ENCODE data around the gene CDYL2. TPM values are rescaled to one million over a fixed set of nuclear protein-coding genes. Genes with fewer than 3 reads are reported as not detected.

CDYL2 gene
- total and polyA plus RNA-seq, 4 donors = 0.84 to 4.1 (median 2.3) TPM

DNA sequence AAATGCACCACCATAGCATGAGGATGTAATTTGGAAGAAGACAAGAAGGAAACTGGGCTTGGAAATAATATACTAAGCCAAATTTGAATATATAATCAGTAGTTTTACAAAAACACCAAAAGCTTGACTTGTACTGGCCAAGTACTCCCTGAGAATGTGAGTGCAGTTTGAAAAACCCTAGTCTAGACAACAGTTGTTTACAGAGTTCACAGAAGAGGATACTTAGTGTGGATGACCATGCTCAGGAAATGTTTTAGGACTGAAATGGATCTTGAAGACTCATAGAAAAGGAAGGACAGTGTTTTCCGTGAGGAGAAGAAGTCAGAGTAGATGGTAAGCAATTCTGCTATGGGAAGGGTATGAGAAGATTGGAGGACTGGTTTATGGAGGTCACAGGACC, 1.9 kb upstream of the CDYL2 start (continued):
- TF ChIP-seq, protein P1, sequence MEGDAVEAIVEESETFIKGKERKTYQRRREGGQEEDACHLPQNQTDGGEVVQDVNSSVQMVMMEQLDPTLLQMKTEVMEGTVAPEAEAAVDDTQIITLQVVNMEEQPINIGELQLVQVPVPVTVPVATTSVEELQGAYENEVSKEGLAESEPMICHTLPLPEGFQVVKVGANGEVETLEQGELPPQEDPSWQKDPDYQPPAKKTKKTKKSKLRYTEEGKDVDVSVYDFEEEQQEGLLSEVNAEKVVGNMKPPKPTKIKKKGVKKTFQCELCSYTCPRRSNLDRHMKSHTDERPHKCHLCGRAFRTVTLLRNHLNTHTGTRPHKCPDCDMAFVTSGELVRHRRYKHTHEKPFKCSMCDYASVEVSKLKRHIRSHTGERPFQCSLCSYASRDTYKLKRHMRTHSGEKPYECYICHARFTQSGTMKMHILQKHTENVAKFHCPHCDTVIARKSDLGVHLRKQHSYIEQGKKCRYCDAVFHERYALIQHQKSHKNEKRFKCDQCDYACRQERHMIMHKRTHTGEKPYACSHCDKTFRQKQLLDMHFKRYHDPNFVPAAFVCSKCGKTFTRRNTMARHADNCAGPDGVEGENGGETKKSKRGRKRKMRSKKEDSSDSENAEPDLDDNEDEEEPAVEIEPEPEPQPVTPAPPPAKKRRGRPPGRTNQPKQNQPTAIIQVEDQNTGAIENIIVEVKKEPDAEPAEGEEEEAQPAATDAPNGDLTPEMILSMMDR (IDR thresholded peaks at IDR 0.05; ENCODE audit: low read depth, low read length, missing input control) = no peak
- TF ChIP-seq EGR1 (IDR thresholded peaks at IDR 0.05; ENCODE audit: low read depth in 2 of 2) (no peak), SP1 (IDR thresholded peaks at IDR 0.05) (no peak), JUND (IDR thresholded peaks at IDR 0.05) (no peak), TAF1 (conservative IDR thresholded peaks at IDR 0.05) (no peak)

DNA sequence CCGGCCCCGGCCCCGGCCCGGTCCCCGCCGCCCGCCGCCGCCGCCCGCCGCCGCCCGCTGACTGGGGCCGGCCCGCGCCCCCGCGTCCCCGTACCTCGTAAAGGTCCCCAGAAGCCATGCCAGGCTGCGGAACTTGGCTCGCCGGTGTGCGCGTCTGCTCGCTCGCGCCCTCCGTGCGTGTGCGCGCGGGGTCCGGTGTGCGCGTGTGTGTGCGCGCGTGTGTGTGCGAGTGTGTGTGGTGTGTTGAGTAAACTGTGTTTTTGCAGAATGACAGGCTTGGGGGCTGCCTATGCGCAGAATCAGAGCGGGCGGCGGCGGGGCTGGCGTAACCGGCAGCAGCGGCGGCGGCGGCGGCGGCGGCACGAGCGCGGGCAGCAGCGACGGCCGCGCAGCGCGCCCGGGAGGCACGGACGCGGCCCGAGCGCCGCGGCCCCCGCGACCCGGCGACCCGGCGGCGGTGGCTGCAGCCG, 307 bp downstream of the CDYL2 start:
- peak overlapping the region; percentile 56 for H3K27ac ChIP-seq (ENCODE audit: low read depth in 1 of 2, low read length in 2 of 2)
- peak overlapping the region; percentile 46 to 93 (median 84) for H3K4me3 ChIP-seq (ENCODE audit: low read depth in 1 of 3, low read length in 3 of 3)
- H3K27me3 ChIP-seq (ENCODE audit: control insufficient read depth in 4 of 4, insufficient read depth in 4 of 4, low read length in 3 of 4) = no peaks in the 10 kb centered on the region
- H3K9me3 ChIP-seq (ENCODE audit: control insufficient read depth in 4 of 4, low read length in 3 of 4) = no peaks in the 10 kb centered on the region
- TF ChIP-seq RAD21 (IDR thresholded peaks at IDR 0.05) = no peak
- TF ChIP-seq FOXA1 (IDR thresholded peaks at IDR 0.05) = no peak
- TF ChIP-seq HNF4G (IDR thresholded peaks at IDR 0.05) = no peak
- TF ChIP-seq RXRA (IDR thresholded peaks at IDR 0.05) = no peak
- TF ChIP-seq GABPA (IDR thresholded peaks at IDR 0.05 in 1 of 2, conservative IDR thresholded peaks at IDR 0.05 in 1 of 2) = no peak
- TF ChIP-seq, protein P2, sequence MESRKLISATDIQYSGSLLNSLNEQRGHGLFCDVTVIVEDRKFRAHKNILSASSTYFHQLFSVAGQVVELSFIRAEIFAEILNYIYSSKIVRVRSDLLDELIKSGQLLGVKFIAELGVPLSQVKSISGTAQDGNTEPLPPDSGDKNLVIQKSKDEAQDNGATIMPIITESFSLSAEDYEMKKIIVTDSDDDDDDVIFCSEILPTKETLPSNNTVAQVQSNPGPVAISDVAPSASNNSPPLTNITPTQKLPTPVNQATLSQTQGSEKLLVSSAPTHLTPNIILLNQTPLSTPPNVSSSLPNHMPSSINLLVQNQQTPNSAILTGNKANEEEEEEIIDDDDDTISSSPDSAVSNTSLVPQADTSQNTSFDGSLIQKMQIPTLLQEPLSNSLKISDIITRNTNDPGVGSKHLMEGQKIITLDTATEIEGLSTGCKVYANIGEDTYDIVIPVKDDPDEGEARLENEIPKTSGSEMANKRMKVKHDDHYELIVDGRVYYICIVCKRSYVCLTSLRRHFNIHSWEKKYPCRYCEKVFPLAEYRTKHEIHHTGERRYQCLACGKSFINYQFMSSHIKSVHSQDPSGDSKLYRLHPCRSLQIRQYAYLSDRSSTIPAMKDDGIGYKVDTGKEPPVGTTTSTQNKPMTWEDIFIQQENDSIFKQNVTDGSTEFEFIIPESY (IDR thresholded peaks at IDR 0.05) = no peak
- TF ChIP-seq, protein P3, sequence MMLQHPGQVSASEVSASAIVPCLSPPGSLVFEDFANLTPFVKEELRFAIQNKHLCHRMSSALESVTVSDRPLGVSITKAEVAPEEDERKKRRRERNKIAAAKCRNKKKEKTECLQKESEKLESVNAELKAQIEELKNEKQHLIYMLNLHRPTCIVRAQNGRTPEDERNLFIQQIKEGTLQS (IDR thresholded peaks at IDR 0.05) = no peak
- WGBS = under 1% methylated on average over 80 of the region's 80 CpGs
- no peak overlapping the region for H3K9ac ChIP-seq (ENCODE audit: low read depth in 1 of 2, low read length in 2 of 2)
- H3K4me1 ChIP-seq (ENCODE audit: control insufficient read depth in 4 of 4, insufficient read depth in 4 of 4, low read length in 3 of 4) = peaks cover 2 to 5% (median 3%) of the 10 kb centered on the region in 4 donors
- peak; percentile 47 for DNase-seq (ENCODE audit: low spot score)
- no peaks in the 10 kb centered on the region for H3K36me3 ChIP-seq (ENCODE audit: control insufficient read depth in 4 of 4, insufficient read depth in 3 of 4, low read depth in 1 of 4, low read length in 3 of 4)

DNA sequence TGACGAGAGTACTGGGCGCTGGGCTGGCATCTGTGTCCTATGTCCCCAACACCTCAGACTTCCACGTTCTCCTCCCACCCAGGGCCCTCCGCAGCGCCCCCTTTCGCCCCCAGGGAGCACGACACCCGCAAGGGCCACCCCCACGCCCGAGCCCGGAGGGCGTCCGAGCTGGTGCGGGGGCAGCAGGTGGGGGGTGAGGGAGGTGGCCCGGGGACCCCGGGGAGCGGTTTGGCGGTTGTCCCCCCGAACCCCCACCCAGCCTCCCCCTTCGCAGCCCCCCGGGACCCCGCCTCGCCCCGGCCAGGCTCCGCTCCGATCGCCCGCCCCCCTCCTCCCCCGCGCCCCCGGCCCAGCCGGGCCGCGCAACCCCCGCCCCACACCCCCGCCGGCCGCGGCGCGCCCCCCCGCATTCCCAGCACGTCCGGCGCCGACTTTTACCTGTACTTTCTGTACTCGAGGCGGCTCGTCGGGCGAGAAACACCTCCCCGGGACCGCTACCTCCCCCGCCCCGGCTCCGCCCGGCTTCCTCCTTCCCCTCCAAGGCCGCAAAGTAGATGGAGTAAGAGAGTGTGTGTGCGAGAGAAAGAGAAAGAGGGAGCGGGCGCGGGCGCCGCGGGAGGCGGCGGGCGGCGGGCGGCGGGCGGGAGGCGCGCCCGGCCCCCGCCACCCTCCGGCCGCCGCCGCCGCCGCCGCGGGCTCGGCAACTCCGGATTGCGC, 901 bp downstream of the CDYL2 start:
- Histone ChIP-seq H3K9ac (ENCODE audit: low read depth in 1 of 2, low read length in 2 of 2) (no peak overlapping the region), H3K9me3 (ENCODE audit: control insufficient read depth in 4 of 4, low read length in 3 of 4) (no peaks in the 10 kb centered on the region), H3K36me3 (ENCODE audit: control insufficient read depth in 4 of 4, insufficient read depth in 3 of 4, low read depth in 1 of 4, low read length in 3 of 4) (no peaks in the 10 kb centered on the region), H3K27me3 (ENCODE audit: control insufficient read depth in 4 of 4, insufficient read depth in 4 of 4, low read length in 3 of 4) (no peaks in the 10 kb centered on the region), H3K4me1 (ENCODE audit: control insufficient read depth in 4 of 4, insufficient read depth in 4 of 4, low read length in 3 of 4) (peaks cover 2 to 5% (median 3%) of the 10 kb centered on the region in 4 donors), H3K4me3 (ENCODE audit: low read depth in 1 of 3, low read length in 3 of 3) (peak overlapping the region; percentile 61 to 93 (median 62)), H3K27ac (ENCODE audit: low read depth in 1 of 2, low read length in 2 of 2) (no peak overlapping the region)
- WGBS = 4% methylated on average over 87 of the region's 87 CpGs
- TF ChIP-seq GABPA (IDR thresholded peaks at IDR 0.05 in 1 of 2, conservative IDR thresholded peaks at IDR 0.05 in 1 of 2) (no peak), RAD21 (IDR thresholded peaks at IDR 0.05) (peak in 1 of 2 donors; percentile 66)
- TF ChIP-seq, protein P1 (IDR thresholded peaks at IDR 0.05; ENCODE audit: low read depth, low read length, missing input control) = peak; percentile 38
- peak; percentile 36 for DNase-seq (ENCODE audit: low spot score)

Measured in liver (tissue), 9 donors.